Measurements from ENCODE around the gene BDKRB1. TPM values are rescaled to one million over a fixed set of nuclear protein-coding genes. Genes with fewer than 3 reads are reported as not detected.

Gene BDKRB1
- total RNA-seq, 1 donor from 2014 or later = not detected

DNA sequence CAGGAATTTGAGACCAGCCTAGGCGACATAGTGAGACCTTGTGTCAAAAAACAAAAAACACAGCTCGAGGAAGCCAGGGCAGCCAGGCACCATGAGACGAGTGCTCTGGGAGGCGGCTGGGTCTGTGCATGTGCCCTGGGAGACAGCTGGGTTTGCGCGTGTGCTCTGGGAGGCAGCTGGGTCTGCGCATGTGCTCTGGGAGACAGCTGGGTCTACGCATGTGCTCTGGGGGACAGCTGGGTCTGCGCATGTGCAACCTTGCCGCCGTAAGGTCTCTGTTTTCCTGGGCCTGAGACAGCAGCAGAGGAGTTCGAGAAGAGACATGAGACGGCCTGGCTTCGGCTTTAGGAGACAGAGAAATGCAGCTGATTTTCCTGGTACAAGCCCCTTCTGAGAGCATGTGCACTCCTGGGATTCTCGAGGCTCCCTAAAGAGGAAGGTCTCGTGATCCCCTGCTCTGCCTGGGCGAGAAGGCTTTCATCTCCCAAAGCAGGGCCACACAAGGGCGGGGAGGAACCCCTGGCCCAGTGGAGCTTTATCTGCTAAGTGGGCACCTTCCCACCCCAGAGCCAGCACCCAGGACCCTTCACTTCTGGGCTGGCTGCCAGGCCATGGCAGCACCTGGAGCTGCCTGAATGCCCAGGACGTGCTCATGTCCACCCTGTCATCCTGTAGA, 3.5 kb upstream of the BDKRB1 start:
- no peak for TF ChIP-seq CTCF (conservative IDR thresholded peaks at IDR 0.05)
- Mint-ChIP-seq H3K4me3 (no peak overlapping the region), H3K36me3 (ENCODE audit: low read depth) (no peaks in the 10 kb centered on the region), H3K27ac (ENCODE audit: unreplicated experiment) (no peak overlapping the region), H3K27me3 (ENCODE audit: low read depth) (peaks cover 23% of the 10 kb centered on the region), H3K4me1 (no peaks in the 10 kb centered on the region), H3K9me3 (no peaks in the 10 kb centered on the region)
- no peak for DNase-seq (ENCODE audit: low read depth, low spot score)

DNA sequence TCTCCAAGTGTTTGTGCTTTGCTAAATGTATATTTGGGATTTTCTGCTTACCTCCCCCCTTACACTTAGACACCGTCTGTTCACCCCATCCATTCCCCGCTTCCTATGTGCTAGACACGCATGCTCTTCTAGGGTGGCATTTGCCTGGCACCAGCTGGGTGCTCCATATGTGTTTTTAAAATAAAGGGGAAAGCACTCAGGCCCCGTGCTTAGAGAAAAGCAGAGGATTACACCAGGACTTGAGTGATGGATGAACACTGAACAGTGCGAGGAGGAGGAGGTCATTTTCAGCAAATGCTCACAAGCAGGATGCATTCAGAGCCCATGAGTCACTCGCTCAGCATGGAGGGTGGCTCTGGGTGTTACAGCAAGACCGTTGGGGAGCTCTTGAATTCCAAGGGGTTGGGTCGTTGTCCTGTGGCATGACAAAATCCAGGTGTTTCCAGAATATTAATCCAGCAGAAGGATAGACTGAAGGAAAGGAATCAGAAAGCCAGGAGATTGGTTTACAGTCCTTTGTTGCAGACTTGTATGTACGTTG, 2.9 kb upstream of the BDKRB1 start:
- Mint-ChIP-seq H3K9me3 (no peaks in the 10 kb centered on the region), H3K4me3 (no peak overlapping the region), H3K27ac (ENCODE audit: unreplicated experiment) (no peak overlapping the region), H3K36me3 (ENCODE audit: low read depth) (no peaks in the 10 kb centered on the region), H3K4me1 (no peaks in the 10 kb centered on the region), H3K27me3 (ENCODE audit: low read depth) (peaks cover 25% of the 10 kb centered on the region)
- no peak for DNase-seq (ENCODE audit: low read depth, low spot score)
- no peak for TF ChIP-seq CTCF (conservative IDR thresholded peaks at IDR 0.05)

DNA sequence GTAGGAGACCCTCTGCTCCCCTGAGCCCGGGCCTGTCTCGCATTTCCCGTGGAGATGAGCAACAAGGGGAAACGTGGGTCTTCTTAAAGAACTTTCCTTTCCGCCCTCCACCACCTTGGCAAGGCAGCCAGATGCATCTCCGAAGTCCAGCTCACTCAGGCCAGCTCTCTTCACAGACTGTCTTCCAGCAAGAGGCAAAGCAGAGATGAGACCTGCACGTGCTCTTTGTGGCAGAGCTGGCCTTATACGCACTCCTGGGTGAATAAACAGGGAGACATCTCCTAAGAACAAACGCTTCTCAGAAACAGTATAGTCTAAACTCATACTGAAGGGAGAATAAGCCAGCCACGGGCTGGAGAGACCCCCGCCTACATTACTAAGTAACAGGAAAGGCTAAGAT, 1.3 kb upstream of the BDKRB1 start:
- no peaks in the 10 kb centered on the region for H3K36me3 Mint-ChIP-seq (ENCODE audit: low read depth)
- no peaks in the 10 kb centered on the region for H3K4me1 Mint-ChIP-seq
- TF ChIP-seq CTCF (conservative IDR thresholded peaks at IDR 0.05) = no peak
- H3K27ac Mint-ChIP-seq (ENCODE audit: unreplicated experiment) = no peak overlapping the region
- peaks cover 25% of the 10 kb centered on the region for H3K27me3 Mint-ChIP-seq (ENCODE audit: low read depth)
- no peak for DNase-seq (ENCODE audit: low read depth, low spot score)
- H3K4me3 Mint-ChIP-seq = no peak overlapping the region
- no peaks in the 10 kb centered on the region for H3K9me3 Mint-ChIP-seq

GRCh38 chr14:96256407-96256806, 397 bp downstream of the BDKRB1 start:
- H3K9me3 Mint-ChIP-seq = peaks cover 4% of the 10 kb centered on the region
- no peak overlapping the region for H3K4me3 Mint-ChIP-seq
- DNase-seq (ENCODE audit: low read depth, low spot score) = no peak
- H3K27ac Mint-ChIP-seq (ENCODE audit: unreplicated experiment) = no peak overlapping the region
- peaks cover 29% of the 10 kb centered on the region for H3K27me3 Mint-ChIP-seq (ENCODE audit: low read depth)
- no peaks in the 10 kb centered on the region for H3K4me1 Mint-ChIP-seq
- no peak for TF ChIP-seq CTCF (conservative IDR thresholded peaks at IDR 0.05)
- H3K36me3 Mint-ChIP-seq (ENCODE audit: low read depth) = peaks cover 3% of the 10 kb centered on the region

DNA sequence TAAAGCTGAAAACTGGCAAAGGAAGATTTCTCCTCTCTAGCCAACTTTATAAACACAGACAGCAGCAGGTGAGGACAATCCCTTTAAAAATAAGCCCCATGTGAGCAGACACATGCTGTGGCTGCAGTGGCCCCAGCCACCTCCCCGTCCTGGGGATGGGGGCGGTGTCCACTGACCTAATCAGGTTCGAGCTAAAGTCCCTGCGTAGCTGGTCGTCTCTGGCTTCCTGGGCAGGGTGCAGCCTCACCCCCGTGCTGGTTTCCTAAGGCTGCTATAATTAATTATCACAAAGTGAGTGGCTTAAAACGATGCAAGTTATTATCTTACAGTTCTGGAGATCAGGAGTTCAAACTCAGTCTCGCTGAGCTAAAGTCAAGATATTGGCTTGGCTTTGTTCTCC, 1.0 kb downstream of the BDKRB1 start:
- Mint-ChIP-seq H3K36me3 (ENCODE audit: low read depth) (peaks cover 3% of the 10 kb centered on the region), H3K4me3 (no peak overlapping the region), H3K27me3 (ENCODE audit: low read depth) (peaks cover 29% of the 10 kb centered on the region), H3K4me1 (no peaks in the 10 kb centered on the region), H3K27ac (ENCODE audit: unreplicated experiment) (no peak overlapping the region), H3K9me3 (peaks cover 4% of the 10 kb centered on the region)
- no peak for TF ChIP-seq CTCF (conservative IDR thresholded peaks at IDR 0.05)
- DNase-seq (ENCODE audit: low read depth, low spot score) = no peak
